MCF 10A (cell line): ENCODE measurements around the gene GBGT1. TPM values are rescaled to one million over a fixed set of nuclear protein-coding genes. Genes with fewer than 3 reads are reported as not detected.

Source experiments
- BruUV-seq: library from RNA; stranded (reverse); fragments of 400-500 nt; replicated peaks from 2 replicates; lab custom pipeline; 2021; lab: Mats Ljungman, UMichigan
- CTCF ChIA-PET: fragments of 300-600 bp; sonication (Branson Sonifier 250); formaldehyde crosslinking; extraction: SDS; loops from one replicate; lab custom pipeline; 2021; ENCODE audit warnings: antibody characterized with exemption, inconsistent platforms; lab: Yijun Ruan, JAX
- POLR2A ChIA-PET: fragments of 300-600, 350-650 bp; sonication (Branson Sonifier 250); formaldehyde crosslinking; extraction: SDS; loops from one replicate; lab custom pipeline; 2020; ENCODE audit warnings: antibody characterized with exemption, inconsistent platforms; lab: Yijun Ruan, JAX
- DNase-seq: peaks from one replicate; pipeline ENCODE4 v3.0.0-alpha.2; 2018; ENCODE audit not compliant: unreplicated experiment
- H3K27ac Mint-ChIP-seq: one replicate; pipeline ENCODE4 v1.8.0; 2022; ENCODE audit warnings: mild to moderate bottlenecking, low read depth, mixed read lengths; ENCODE audit not compliant: unreplicated experiment
- H3K27me3 Mint-ChIP-seq: one replicate; pipeline ENCODE4 v1.8.0; 2022; ENCODE audit warnings: mixed read lengths; ENCODE audit not compliant: insufficient read depth, unreplicated experiment
- H3K36me3 Mint-ChIP-seq: one replicate; pipeline ENCODE4 v1.8.0; 2022; ENCODE audit warnings: mild to moderate bottlenecking, moderate library complexity, mixed read lengths; ENCODE audit not compliant: insufficient read depth, unreplicated experiment
- H3K4me1 Mint-ChIP-seq: one replicate; pipeline ENCODE4 v1.8.0; 2022; ENCODE audit warnings: mixed read lengths; ENCODE audit not compliant: insufficient read depth, unreplicated experiment
- H3K4me3 Mint-ChIP-seq: one replicate; pipeline ENCODE4 v1.8.0; 2022; ENCODE audit warnings: mild to moderate bottlenecking, moderate library complexity, mixed read lengths; ENCODE audit not compliant: unreplicated experiment
- H3K9me3 Mint-ChIP-seq: one replicate; pipeline ENCODE4 v1.8.0; 2022; ENCODE audit warnings: mixed read lengths; ENCODE audit not compliant: unreplicated experiment
- intact Hi-C: fragments of 100-400 bp; cut with micrococcal nuclease; formaldehyde crosslinking; loops from 2 replicates; pipeline ENCODE4 v1.14.1; 2022
- total RNA-seq: library from RNA; stranded (reverse); gene quantifications from 2 replicates; pipeline ENCODE4 v1.2.3, GENCODE V29; 2022
- TF ChIP-seq, protein P1 (sequence below): fragments of 200-600 bp; IDR thresholded peaks from one replicate; pipeline ENCODE4 v1.8.0; 2022; ENCODE audit warnings: antibody characterized with exemption, mild to moderate bottlenecking; ENCODE audit not compliant: unreplicated experiment

Gene GBGT1
- total RNA-seq, 1 experiment from 2014 or later: not detected

DNA sequence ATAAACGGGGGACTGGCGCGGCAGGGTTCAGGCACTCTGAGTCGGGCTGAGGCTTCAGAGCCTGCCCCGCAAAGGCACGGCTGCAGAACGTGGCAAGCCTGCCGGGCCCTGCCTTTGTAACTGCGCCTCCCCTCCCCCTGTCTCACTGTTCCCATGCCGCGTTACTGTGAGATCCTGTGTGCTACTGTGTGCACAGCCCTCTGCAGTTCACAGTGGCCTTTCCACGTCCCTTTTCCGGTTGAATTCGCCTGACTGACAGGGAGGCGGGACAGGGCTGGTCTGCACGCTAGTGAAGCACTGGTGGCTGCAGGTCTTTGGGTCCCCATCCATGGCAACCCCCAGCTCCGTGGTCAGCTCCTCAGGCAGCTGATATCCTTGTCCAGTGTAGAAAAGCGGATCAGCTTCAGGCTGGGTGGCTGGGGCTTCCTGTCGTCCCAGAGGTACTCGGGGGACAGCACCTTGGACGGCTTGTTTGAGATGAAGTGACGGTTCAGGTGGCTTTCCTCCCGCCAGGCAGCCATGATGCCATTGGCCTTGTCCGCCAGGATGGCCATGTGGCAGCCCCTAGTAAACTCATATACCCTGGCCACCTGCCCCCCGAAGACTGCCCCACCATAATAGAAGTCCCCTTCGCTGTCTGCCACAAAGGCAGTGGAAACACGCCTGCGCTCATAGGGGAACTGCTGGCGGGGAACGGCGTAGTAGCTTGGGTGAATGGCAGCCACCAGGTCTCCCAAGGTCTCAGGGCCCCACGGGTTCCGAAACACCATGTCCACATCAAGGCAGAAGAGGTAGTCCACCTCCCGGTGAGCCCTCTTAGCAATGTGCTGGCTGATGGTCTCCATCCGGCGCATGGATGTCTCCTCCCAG lies 10.3 kb downstream of the GBGT1 start:
- H3K4me3 Mint-ChIP-seq: no peak overlapping the region
- POLR2A ChIA-PET: no interaction called here
- H3K9me3 Mint-ChIP-seq: no peaks in the 10 kb centered on the region
- CTCF ChIA-PET: interaction anchor here (0.7 kb wide), 1 partner anchor 32 kb away, joined by 3 read pairs; no protein-coding TSS in a partner anchor
- no TSS peak for BruUV-seq
- TF ChIP-seq, protein P1, sequence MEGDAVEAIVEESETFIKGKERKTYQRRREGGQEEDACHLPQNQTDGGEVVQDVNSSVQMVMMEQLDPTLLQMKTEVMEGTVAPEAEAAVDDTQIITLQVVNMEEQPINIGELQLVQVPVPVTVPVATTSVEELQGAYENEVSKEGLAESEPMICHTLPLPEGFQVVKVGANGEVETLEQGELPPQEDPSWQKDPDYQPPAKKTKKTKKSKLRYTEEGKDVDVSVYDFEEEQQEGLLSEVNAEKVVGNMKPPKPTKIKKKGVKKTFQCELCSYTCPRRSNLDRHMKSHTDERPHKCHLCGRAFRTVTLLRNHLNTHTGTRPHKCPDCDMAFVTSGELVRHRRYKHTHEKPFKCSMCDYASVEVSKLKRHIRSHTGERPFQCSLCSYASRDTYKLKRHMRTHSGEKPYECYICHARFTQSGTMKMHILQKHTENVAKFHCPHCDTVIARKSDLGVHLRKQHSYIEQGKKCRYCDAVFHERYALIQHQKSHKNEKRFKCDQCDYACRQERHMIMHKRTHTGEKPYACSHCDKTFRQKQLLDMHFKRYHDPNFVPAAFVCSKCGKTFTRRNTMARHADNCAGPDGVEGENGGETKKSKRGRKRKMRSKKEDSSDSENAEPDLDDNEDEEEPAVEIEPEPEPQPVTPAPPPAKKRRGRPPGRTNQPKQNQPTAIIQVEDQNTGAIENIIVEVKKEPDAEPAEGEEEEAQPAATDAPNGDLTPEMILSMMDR: no peak
- H3K27me3 Mint-ChIP-seq: no peaks in the 10 kb centered on the region
- DNase-seq: no peak
- no peak overlapping the region for H3K27ac Mint-ChIP-seq
- H3K36me3 Mint-ChIP-seq: no peaks in the 10 kb centered on the region
- H3K4me1 Mint-ChIP-seq: peaks cover 1% of the 10 kb centered on the region
- intact Hi-C loops: no loop called here

DNA sequence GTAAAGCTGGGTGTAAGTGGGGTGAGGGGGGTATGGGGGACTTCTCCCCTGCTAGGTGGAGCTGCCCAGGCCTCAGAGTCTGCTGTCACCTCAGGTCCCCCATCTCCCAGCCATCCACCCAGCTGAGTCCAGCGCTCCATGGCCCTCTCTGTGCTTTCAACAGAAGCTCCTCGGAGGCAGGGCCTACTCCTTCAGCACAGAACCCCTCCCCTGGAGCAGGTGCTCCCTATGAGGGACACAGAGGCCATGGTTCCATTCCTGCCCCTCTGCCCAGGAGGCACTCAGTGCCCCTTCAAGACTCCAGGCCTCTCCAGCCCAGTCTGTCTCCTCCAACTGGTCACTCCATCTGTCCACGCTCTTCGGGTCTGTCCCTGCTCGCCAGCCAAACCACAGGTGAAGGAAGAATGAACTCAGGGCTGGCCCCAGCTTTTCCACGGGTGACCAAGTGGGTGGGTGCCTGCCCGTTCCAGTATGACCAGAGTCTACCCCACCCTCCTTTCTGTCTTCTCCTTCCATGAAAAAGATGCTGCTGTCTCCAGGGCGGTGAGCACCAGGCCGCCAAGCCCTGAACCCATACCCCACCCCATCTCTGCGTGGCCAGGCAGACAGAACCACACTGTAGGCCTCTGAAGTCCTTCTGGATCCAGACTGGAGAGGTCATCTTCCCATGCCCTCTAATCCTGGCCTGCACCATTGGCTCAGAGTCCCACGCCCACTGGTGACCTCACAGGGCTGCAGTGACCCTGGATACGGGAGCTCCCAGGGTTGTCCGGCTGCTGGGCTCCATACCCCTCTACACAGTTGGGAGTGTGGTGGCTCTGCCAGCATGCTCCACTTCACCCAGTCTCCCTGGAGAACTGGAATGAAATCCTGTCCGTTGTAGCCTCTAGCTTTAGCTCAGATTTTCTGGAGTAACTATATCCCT lies 11.9 kb downstream of the GBGT1 start:
- H3K4me3 Mint-ChIP-seq: no peak overlapping the region
- H3K36me3 Mint-ChIP-seq: no peaks in the 10 kb centered on the region
- no TSS peak for BruUV-seq
- no peak overlapping the region for H3K27ac Mint-ChIP-seq
- TF ChIP-seq, protein P1: no peak
- intact Hi-C loops: no loop called here
- no peaks in the 10 kb centered on the region for H3K27me3 Mint-ChIP-seq
- ChIA-PET CTCF (interaction anchor here (1.3 to 8.8 kb wide), 2 partner anchors 34 to 46 kb away, joined by 3 to 183 read pairs; no protein-coding TSS in a partner anchor), POLR2A (interaction anchor here (0.6 to 0.8 kb wide), 3 partner anchors 196 to 450 kb away, joined by 3 to 5 read pairs (median 4); partner anchors contain the start of genes MED22, RPL7A and TSC1)
- H3K9me3 Mint-ChIP-seq: no peaks in the 10 kb centered on the region
- peaks cover 16% of the 10 kb centered on the region for H3K4me1 Mint-ChIP-seq
- no peak for DNase-seq

DNA sequence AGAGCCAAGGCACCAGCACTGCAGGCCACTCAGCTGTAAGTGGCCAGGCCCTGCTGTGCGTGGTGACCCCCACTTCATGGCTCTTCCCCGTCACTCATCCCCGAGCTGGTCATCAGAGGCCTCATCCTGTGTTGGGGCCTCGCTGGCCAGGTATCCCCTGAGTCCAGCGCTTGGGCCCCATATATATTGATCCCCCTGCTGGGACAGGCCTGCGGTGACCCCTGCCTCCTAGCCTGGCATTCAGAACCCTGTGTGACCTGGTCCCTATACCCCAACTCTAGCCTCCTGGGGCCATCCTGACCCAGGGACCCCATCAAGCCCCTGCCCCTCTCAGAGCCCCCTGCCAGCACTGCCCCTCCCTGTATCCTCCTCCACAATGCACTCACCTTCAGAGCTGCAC lies 12.7 kb downstream of the GBGT1 start:
- ChIA-PET POLR2A (interaction anchor here (0.6 to 0.8 kb wide), 2 partner anchors 197 to 207 kb away, joined by 3 to 4 read pairs; partner anchors contain the start of genes MED22, RPL7A and TSC1), CTCF (interaction anchor here (0.6 to 8.8 kb wide), 4 partner anchors 35 to 130 kb away, joined by 3 to 183 read pairs (median 4); no protein-coding TSS in a partner anchor)
- Mint-ChIP-seq H3K27me3 (no peaks in the 10 kb centered on the region), H3K36me3 (no peaks in the 10 kb centered on the region), H3K9me3 (no peaks in the 10 kb centered on the region), H3K4me1 (peaks cover 16% of the 10 kb centered on the region), H3K27ac (no peak overlapping the region), H3K4me3 (no peak overlapping the region)
- intact Hi-C loops: no loop called here
- no TSS peak for BruUV-seq
- DNase-seq: no peak
- TF ChIP-seq, protein P1: no peak
